NCI-H226 (cell line): Measurements from ENCODE around the gene GTSE1.

Experiments used
- DNase-seq: peaks from one replicate; pipeline ENCODE4 v3.0.0-alpha.2; 2015

Gene GTSE1

GRCh38 chr22:46329616-46330015, 32.9 kb downstream of the GTSE1 start:
- DNase-seq, result no peak

- no peak for DNase-seq
Observed at GRCh38 chr22:46330426-46330825, 33.8 kb downstream of the GTSE1 start.

- DNase-seq, result no peak
Observed at GRCh38 chr22:46331496-46331895, 34.8 kb downstream of the GTSE1 start.

GRCh38 chr22:46335201-46336118, 38.8 kb downstream of the GTSE1 start, which contains the start of gene TRMU:
Gene TRMU (plus strand): TSS chr22:46335714. CDS start chr22:46335765, 51 bp downstream.
- DNase-seq, result peak; percentile 61

- no peak for DNase-seq
Observed at GRCh38 chr22:46336119-46337078, 39.7 kb downstream of the GTSE1 start.

- no peak for DNase-seq
Observed at GRCh38 chr22:46337870-46338269, 41.2 kb downstream of the GTSE1 start.

GRCh38 chr22:46338636-46339035, 42.0 kb downstream of the GTSE1 start:
- no peak for DNase-seq

- DNase-seq, result no peak
Observed at GRCh38 chr22:46339956-46340355, 43.3 kb downstream of the GTSE1 start.

- no peak for DNase-seq
Observed at GRCh38 chr22:46340676-46341075, 44.0 kb downstream of the GTSE1 start.

GRCh38 chr22:46346680-46347405, 50.2 kb downstream of the GTSE1 start:
- DNase-seq, result no peak

GRCh38 chr22:46347646-46348045, 51.0 kb downstream of the GTSE1 start:
- DNase-seq, result no peak

- no peak for DNase-seq
Observed at GRCh38 chr22:46348099-46348695, 51.5 kb downstream of the GTSE1 start.

- DNase-seq, result no peak
Observed at GRCh38 chr22:46349238-46349637, 52.6 kb downstream of the GTSE1 start.

- no peak for DNase-seq
Observed at GRCh38 chr22:46349681-46350080, 53.0 kb downstream of the GTSE1 start.

GRCh38 chr22:46350121-46350520, 53.5 kb downstream of the GTSE1 start:
- DNase-seq, result no peak

- DNase-seq, result no peak
Observed at GRCh38 chr22:46350646-46351045, 54.0 kb downstream of the GTSE1 start.

- no peak for DNase-seq
Observed at GRCh38 chr22:46351131-46351735, 54.6 kb downstream of the GTSE1 start.

GRCh38 chr22:46351767-46352166, 55.1 kb downstream of the GTSE1 start:
- DNase-seq, result no peak

- DNase-seq, result no peak
Observed at GRCh38 chr22:46352276-46352675, 55.6 kb downstream of the GTSE1 start.

- peak; percentile 3 for DNase-seq
Observed at GRCh38 chr22:46352691-46353386, 56.2 kb downstream of the GTSE1 start.

- DNase-seq, result no peak
Observed at GRCh38 chr22:46353483-46354105, 56.9 kb downstream of the GTSE1 start.
